ENCODE measurements around the gene GOLGA6L24.
"Not testable (repeated sequence)": the region's sequence is repeated elsewhere in the genome, so short reads cannot be mapped to it uniquely, and the experiment has no call there.

The GOLGA6L24 gene, protein sequence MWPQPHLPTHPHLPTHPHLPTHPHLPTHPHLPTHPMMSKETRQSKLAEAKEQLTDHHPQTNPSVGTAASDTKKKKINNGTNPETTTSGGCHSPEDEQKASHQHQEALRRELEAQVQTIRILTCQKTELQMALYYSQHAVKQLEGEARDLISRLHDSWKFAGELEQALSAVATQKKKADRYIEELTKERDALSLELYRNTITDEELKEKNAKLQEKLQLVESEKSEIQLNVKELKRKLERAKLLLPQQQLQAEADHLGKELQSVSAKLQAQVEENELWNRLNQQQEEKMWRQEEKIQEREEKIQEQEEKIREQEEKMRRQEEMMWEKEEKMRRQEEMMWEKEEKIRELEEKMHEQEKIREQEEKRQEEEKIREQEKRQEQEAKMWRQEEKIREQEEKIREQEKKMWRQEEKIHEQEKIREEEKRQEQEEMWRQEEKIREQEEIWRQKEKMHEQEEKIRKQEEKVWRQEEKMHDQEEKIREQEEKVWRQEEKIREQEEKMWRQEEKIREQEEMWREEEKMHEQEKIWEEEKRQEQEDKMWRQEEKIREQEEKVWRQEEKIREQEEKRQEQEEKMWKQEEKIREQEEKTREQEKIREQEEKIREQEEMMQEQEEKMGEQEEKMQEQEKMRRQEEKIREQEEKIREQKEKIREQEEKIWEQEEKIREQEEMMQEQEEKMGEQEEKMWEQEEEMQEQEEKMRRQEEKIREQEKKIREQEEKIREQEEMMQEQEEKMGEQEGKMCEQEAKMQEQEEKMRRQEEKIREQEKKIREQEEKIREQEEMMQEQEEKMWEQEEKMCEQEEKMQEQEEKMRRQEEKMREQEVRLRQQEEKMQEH

DNA sequence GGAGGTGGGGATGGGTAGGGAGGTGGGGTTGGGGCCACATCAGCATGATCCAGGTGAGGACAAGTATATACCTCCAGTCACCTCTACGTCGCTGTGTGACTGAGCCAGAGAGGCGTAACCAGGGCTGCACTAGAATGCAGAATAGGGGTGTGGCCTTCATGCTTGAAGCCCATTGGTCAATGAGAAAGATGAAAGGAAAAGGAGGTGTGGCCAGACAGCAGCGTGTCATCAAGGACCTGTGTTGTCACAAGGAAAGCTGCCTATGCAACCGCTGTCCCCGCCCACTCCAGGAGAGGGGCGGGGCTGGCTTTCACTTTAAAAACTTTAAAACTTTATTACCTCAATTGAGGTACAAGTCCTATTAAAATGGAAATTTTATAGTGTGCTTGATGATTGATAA is at the start of gene GOLGA6L24:
Gene GOLGA6L24 (minus strand): TSS at position 101 of the 400 bp plus-strand sequence. CDS start 61 bp downstream, at position 40.
- DNase-seq: not testable (repeated sequence)

DNA sequence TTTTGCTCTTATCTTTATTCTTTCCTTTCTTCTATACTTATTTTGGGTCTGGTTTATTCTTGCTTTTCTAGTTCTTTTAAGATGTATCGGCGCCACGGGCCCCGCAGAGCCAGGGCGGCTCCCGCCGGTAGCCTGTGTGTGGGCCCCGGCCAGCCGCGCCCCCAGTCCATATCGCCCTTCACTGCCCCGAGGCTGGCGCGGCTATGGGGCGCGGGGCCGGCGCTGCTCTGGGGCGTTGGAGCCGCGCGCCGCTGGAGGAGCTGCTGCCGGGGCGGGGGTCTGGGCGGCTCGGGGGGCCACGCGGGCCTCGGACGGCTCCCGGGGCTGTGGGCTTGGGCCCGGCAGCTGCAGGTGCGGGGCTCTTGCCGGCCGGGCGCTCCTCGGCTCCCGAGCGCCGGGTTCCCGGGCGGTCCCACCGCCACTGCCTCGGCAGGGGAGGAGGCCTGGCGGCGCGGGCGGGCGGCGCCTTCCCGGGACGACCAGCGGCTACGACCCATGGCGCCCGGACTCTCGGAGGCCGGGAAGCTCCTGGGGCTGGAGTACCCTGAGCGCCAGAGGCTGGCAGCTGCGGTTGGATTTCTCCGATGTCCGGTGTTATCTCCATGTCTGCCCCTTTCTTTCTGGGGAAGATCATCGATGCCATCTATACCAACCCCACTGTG is 45.0 kb upstream of the GOLGA6L24 start:
- not testable (repeated sequence) for DNase-seq

DNA sequence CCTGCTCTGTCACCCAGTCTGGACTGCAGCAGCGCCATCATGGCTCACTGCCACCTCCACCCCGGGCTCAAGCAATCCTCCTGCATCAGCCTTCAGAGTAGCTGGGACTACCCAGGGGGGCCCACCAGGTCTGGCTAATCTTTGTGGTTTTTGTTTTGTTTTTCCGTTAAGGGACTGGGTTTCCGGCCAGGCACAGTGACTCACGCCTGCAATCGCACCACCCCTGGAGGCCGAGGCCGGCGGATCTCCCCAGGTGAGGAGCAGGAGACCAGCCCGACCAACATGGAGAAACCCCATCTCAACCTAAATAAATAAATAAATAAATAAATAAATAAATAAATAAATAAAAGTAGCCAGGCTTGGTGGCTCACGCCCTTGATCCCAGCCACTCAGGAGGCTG is 38.1 kb upstream of the GOLGA6L24 start:
- not testable (repeated sequence) for DNase-seq

DNA sequence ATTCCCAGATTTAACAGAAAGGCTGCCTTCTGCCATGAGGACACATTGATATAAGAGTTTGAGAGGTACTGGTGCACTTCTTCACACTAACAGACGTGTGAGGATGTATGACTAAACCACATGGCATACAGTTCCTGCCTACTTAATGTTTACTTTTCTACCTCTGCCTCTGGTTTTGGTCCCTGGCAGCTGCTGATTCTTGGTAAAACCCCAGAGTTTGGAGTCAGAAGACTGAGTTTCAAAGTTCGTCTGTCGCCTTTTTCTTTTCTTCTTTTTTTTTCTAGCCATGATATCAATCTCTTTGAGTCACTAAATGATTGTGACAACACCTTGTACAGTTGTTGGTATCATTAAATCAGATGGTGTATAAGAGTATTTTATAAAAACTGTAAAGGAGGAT is 22.2 kb upstream of the GOLGA6L24 start:
- DNase-seq: not testable (repeated sequence)

DNA sequence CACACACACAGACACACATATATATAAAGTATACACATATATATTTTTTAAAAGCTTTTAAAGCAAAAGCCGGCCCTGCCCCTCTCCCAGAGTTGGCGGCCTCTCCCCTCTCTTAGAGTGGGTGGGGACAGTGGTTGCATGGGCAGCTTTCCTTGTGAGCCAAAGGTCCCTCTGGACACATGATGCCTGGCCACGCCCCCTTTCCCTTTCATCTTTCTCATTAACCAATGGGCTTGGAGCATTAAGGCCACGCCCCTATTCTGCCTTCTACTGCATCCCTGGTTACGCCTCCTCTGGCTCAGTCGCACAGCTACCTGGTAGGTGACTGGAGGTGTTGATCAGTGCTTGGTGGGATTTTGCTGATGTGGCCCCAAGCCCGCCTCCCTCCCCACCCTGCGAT is 20.5 kb upstream of the GOLGA6L24 start, which contains the start of gene GOLGA8F:
Gene GOLGA8F (plus strand): TSS at position 301 of the 400 bp plus-strand sequence. CDS start 98 bp downstream, at position 399.
- not testable (repeated sequence) for DNase-seq

DNA sequence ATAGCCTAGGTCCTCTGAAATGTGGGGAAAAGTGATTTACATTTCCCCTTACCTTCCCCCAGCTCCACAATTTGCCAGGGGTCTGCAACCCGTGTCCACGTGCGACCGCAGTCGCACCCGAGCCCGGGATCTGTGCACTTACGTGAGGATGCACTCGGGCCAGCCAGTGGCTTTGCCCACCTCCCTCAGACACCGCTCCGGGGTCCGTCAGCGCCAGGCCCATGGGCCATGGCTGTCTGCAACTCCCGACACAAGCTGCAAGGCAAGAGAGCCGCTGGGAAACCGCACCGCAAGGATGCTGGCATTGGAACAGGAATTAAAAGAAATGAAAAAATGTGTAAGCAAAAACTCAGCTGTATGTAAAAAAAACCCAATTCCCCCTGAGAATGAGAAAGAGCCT is 7.6 kb upstream of the GOLGA6L24 start:
- DNase-seq: not testable (repeated sequence)

DNA sequence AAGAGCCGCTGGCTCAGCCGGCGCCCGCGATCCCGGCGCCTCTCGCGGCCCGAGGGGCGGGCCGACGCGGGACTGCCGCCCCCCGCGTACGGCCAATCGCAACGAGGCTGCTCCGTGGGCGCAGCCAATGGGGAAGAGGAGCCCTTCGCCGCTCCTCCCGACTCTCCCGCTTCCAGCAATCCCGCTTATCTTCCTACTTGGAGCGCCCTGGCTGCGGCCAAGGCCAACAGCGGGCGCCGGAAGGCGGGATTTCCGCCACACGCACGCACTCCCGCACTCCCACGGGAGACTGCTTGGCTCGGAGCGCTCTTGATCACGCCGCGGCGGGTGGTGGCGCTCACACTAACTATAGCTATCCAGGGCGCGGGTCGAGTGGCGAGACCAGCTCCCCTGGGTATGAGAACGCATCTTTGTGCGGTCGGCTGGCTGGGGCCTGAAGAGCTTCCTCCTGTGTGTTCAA is 35.7 kb downstream of the GOLGA6L24 start, which contains the start of gene HERC2:
Gene HERC2 (minus strand): TSS at position 51 of the 460 bp plus-strand sequence. CDS start 746 bp downstream, outside the sequence.
- DNase-seq: not testable (repeated sequence)

DNA sequence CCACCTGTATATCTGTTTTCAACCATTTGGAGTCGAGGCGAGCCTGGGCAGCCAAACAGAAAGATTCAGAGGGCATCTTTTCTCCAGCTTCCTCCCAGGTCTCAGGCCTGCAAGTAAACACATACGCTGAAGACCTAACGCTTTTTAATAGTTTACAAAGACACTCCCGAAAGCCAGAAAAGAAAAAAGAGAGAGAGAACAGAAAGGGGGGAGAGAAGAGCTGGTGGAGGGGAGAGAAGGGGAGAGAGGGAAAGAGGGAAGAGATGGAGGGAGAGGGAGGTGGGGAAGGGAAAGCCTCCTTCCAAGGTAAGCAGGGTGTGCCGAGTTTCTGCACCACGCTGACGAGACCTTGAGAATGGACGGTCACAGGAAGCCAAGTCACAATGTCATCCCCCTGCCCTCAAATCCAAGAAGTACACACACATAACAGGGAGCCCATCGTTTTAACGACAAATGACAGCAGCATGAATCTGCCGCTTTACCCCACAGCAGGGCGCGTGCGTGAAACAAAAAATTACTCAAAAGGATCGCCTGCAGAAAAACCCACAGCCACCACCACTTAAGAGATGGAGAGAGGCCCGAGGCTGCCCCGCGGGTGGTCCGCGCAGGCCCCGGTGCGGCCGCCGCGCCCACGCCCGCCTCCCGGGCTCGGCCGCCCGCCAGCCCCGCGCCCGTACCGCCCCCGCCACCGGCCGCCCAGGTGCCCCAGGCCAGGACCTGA is 36.4 kb downstream of the GOLGA6L24 start:
- DNase-seq: not testable (repeated sequence)

DNA sequence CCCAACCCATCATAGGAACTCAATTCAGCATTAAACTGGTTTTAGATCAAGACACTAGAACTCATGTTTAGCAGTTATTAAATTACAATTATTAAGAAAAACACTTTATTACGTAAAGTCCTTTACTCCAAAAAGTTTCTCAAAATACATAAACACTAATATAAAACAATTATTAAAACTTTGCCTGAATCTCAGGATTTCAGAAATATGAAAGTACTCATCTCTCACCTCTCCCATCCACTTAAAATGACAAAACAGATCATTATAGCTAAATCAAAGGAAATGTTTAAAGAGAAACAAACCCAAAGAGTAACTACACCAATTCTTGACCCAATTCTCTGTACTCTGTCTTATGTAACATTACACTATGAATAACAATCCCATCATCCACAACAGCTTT is 38.2 kb downstream of the GOLGA6L24 start:
- DNase-seq: not testable (repeated sequence)

DNA sequence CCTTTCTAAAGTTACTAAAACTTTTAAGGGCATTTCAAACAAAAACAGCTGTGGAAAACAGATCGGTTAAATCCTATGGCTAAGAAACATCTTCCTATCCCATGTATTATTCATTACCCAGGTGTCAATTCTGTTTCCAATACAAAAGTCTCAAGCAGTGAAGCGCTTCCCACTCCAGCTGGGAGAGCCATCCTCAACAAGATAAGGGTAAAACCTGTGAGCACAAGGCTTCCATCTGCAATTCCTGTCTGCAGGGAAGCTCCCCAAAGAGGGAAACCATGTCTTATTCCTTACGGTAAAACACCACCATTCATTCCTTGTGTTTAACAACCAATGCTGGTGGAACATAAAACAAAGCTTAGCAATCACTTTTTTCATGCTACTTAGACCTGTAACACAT is 39.1 kb downstream of the GOLGA6L24 start:
- DNase-seq: not testable (repeated sequence)

DNA sequence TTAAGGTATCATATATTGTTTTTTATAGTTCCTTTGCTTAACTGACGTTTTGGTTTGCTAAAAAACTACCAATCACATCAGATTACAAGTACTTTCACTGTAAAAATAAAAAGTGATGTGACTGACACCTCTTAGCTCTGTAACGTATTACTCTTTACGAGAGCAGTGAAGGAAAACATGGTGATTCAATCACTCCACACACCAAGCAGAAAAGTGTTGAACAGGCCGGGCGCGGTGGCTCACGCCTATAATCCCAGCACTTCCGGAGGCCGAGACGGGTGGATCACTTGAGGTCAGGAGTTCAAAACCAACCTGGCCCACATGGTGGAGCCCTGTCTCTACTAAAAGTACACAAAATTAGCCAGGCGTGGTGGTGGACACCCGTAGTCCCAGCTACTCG is 39.8 kb downstream of the GOLGA6L24 start:
- DNase-seq: not testable (repeated sequence)

DNA sequence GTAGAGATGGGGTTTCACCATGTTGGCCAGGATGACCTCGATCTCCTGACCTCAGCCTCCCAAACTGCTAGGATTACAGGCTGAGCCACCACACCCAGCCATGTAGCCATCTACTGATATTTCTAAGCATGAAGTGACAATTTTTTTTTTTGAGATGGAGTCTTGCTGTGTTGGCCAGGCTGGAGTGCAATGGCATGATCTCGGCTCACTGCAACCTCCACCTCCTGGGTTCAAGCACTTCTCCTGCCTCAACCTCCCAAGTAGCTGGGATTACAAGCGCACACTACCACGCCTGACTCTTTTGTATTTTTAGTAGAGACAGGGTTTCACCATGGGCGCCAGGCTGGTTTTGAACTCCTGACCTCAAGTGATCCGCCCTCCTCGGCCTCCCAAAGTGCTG is 40.9 kb downstream of the GOLGA6L24 start:
- DNase-seq: not testable (repeated sequence)

DNA sequence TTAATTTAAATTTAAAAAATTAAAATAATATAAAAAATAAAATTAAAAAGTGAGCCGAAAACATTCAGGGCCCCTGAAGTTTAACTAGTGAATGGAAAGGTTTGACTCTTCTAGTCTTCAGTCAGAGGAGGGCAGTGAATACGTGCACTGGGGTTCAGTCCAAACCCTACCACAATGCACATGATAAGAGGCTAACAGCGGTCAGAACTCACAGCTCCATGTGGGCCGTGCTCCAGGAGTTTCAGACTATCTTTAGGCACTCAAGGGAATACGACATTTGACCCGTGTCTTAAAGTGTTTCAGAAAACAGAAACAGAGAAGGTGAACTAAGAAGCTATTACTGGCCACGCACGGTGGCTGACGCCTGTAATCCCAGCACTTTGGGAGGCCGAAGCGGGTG is 47.4 kb downstream of the GOLGA6L24 start:
- not testable (repeated sequence) for DNase-seq

DNA sequence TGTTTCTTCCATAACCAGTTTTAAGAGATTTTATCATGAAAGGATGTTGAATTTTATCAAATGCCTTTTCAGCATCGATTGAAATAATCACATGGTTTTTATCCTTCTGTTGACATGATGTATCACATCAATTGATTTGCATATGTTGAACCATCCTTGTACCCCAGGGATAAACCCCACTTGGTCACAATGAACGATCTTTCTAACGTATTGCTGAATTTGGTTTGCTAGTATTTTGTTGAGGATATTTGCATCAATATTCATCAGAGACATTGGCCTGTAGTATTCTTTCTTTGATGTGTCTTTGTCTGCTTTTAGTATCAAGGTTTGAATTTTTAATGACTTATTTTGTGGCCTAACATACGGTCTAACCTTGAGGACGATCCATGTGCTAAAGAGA is 49.2 kb downstream of the GOLGA6L24 start:
- not testable (repeated sequence) for DNase-seq
